HG03280 (cell line): ENCODE measurements around the gene RANBP17.

Source experiments
- ATAC-seq: cut with Tn5 transposase; IDR thresholded peaks from one replicate; pipeline ENCODE4 v1.9.1; 2021; ENCODE audit warnings: mild to moderate bottlenecking, moderate library complexity; ENCODE audit not compliant: unreplicated experiment

RANBP17 gene

DNA sequence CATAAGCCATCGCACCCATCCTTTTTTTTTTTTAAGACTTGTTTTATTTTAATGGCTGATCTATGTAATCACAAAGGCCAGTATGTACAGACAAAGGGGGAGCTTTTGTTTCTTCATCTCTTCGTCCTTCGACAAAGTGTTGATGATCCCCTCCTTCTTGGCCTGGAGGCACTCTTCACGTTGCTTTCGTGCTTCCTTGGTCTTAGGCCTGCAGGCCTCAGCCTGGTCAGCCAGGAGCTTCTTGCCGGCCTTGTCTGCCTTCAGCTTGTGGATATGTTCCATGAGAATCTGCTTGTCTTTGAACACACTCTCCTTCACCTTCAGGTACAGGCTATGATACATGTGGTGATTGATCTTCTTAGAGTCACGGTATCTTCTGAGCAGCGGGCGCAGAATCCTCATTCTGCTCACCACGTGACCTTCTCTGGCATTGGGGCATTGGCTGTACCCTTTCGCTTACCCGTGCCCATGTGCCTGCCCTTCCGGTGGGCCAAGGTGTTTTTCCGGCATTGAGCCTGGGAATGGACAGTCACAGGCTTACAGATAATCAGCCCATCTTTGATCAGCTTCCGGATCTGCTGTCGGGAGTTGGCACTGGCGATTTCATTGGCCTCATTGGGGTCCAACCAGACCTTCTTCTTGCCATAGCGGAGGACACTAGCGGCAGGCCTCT lies 483.3 kb downstream of the RANBP17 start:
- ATAC-seq = no peak
